ENCODE data around the gene HEXD.
"Not testable (repeated sequence)": the region's sequence is repeated elsewhere in the genome, so short reads cannot be mapped to it uniquely, and the experiment has no call there.

HEXD gene

DNA sequence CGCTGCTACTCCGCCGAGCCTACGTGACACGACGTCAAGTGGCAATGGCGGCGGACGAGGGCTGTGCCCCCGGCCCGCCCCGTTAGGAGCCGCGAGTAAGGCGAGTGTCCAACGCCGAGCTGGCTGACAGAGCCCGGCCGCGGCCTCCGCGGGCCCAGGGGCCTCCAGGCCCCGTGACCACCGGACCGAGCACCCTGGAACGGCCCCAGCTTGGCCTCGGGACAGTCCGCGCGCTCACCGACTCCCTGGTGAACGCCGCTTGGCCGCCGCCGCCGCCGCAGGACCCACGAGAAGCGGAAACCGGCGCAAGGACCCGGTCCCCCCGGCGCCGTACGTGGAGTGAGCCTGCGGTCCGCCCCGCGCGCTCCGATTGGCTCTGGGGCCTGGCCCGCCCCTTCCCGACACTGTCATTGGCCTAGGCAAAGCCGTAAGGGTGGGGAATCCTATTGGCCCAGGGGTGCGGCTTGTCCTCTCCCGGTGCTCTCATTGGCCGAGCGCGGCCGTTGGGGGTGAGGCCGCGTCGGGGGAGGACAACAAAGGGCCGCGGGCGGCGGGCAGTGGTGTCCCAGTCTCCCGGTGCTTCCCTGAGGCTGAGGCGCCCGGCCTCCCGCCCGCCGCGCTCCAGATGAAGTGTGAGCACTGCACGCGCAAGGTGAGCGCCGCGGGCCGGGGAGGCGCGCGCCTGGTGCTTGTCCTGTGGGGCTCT lies 40.2 kb downstream of the HEXD start, which contains the start of gene NARF:
TSS of gene NARF (plus strand) at position 563 of the 706 bp plus-strand sequence. CDS start at position 626, 63 bp downstream.
- peak; percentile 94 for DNase-seq (ENCODE audit: low read depth)

DNA sequence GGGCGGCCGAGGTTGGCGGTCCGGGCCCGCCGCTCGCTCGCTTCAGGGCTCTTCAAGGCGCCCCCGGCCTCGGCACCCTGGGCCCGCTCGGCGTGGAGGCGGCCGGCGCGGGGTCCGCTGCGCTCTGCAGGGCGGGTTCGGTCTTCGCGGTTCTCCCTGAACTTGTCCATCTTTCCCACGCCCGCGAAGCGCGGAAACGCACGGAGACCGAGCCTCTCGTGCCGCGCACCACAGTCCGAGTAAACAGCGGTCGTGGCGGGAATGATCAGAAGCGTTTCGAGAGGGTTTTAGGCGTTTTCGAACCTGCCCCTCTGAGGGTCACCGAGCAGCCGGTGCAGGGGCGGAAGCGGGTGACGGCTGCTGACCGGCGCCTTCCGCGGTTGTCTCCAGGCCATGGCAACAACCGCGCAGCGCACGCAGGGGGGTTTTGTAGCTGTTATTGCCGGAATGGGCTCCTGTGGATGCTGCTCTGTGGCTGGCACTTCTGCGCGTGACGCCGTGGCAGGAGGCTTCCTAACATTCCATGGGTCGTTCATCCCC lies 40.8 kb downstream of the HEXD start:
- no peak for DNase-seq (ENCODE audit: low read depth)

DNA sequence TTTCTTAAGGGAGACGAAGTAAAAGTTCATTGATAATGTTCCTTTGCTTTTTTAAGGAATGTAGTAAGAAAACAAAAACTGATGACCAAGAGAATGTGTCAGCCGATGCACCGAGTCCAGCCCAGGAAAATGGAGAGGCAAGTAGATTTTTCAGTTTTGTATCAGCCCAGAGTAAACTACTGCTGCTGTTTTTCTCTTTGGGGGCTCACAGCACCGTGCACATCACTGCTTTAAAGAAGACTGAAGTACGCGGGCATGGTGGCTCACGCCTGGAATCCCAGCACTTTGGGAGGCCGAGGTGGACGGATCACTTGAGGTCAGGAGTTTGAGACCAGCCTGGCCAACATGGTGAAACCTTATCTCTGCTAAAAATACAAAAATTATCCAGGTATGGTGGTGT lies 41.8 kb downstream of the HEXD start:
- DNase-seq (ENCODE audit: low read depth) = not testable (repeated sequence)

DNA sequence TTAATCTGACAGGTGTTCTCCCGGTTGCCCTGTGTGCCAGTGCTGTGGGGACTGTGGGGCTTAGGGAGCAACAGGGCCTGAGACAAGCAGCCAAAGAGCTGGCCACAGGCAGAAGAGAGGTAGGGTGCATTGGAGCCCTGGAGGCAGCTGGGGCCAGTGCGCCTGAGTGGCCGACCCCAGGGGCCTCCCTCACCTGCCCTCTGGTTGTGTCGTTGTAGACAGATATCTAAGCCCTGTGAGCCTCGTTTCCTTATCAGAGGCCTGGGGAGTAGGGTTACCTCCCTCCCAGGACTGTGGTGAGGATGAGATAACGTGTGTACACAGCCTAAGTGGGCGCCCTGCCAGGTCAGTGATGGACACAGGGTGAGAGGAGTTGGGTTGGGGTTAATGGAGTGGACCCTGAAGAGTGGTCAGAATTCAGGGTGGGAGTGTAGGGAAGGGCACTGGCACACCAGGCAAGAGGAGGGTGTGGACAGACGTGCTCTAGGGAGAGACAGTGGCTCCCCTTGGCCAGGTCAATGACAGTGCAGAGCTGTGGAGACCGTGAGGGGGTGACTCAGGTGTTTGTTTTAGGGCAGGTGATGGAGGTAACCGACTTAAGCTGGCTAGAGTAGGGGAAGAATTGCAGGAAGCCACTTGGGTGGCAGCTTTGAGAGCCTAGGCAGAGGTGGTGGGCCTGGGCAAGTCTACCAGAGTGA lies 43.8 kb downstream of the HEXD start:
- DNase-seq (ENCODE audit: low read depth) = no peak

DNA sequence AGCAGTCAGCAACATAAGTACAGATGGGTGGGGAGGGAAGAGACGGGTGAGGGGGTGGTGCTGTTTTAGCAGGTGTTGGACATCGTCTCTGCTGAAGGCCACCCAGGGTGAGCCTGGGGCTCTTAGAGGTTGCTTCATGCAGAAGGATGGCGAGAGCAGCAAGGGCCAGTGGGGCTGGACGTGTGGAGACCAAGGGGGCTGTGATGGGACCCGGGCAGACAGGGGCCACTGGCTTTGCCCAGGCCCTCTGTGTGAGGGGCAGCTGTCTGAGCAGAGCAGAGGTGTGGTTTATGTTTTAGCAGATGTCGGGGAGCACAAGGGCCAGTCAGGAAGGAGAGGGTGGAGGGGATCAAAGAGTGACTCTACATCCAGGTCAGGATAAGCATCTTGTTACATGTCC lies 45.2 kb downstream of the HEXD start:
- DNase-seq (ENCODE audit: low read depth) = no peak

DNA sequence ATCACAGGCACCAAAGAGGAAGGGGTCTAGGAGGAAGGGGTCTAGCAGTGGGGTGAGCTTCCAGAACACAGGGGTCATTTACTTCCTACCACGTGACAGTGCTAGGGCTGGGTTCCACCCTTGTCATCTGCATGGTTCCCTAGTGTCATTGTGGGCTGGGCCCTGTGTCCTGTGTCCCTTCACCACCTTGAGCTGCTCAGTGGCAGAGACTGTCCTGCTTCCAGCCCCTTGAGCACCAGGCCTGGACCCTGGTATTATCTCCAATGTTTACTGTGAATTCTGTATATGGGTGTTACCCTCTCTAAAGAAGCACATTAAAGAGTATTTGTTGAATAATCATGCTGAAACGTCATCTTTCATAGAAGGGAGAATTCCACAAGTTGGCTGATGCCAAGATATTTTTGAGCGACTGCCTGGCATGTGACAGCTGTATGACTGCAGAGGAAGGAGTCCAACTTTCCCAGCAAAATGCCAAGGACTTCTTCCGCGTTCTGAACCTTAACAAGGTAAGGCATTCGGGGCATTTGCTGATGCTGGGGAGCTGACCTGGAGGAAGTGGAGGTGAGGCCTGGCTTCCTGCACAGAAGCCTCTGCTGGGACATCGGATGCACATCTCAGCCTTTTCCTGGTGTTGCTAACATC lies 45.9 kb downstream of the HEXD start:
- no peak for DNase-seq (ENCODE audit: low read depth)

DNA sequence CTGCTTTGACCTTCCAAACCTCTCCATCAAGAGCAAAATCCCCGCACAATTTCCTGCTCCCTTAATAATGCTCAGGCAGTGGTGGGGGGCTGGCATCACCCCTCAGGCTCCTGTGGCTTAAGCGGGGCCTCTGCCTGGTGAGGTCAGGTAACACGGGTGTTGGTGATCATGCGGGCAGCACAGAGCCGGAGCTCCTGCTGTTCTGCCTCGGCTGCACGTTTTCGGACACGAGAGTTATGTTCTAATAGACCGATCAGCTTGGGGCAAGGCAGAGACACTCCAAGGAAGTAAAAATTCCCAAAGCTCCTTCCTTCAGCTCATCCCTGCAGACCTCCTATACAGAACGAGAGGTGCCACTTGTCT lies 46.4 kb downstream of the HEXD start:
- DNase-seq (ENCODE audit: low read depth) = no peak

DNA sequence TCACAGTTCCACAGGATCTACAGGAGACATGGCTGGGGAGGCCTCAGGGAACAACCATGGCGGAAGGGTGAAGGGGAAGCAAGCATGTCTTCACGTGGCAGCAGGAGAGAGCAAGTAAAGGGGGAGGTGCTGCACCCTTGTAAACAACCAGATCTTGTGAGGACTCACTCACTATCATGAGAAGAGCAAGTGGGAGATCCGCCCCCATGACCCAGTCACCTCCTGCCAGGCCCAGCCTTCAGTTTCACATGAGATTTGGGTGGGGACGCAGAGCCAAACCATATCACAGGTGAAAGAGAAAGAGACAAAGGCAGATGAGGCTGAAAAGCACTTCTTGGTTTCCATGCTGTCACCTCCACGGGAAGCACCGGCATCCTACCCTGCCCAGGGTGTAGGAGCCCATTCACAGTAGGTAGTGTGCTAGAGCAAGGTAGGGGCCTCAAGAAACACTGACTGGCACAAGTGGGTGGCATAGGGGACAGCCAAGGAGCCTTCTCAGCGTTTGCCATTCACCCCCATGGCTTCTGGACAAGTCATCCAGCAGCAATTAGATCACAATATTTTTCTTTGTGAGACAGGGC lies 47.0 kb downstream of the HEXD start:
- no peak for DNase-seq (ENCODE audit: low read depth)

DNA sequence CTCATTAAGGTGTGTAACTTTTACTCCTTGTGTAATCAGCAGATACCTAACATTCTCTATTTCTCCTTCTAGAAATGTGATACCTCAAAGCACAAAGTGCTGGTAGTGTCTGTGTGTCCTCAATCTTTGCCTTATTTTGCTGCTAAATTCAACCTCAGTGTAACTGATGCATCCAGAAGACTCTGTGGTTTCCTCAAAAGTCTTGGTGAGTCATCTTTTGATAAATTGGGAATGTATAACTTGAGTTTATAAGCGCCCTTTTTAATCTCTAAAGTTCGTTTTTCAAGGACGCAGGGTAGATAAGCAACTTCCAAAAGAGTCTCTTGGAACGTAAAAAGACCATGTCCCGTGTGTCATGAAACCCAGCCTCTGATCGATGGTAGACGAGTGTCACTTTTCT lies 50.5 kb downstream of the HEXD start:
- DNase-seq (ENCODE audit: low read depth) = no peak

DNA sequence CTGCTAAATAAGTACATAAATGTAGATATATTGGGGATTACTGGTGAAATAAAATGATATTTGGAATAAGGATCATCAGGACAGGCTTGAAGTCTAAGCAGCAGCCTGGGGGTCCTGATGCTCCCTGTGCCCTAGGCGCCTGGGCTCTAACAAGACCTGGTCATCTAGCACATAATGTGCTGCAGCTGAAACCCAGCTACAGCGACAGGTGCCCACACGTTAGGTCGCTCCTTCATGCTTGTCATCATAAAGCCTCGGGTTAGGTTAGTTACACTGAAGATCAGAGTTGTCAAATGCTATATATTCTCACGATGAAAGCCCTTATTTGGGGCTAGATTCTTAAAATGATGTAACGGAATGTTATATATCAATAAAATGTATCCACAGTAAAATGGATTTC lies 51.9 kb downstream of the HEXD start:
- no peak for DNase-seq (ENCODE audit: low read depth)

DNA sequence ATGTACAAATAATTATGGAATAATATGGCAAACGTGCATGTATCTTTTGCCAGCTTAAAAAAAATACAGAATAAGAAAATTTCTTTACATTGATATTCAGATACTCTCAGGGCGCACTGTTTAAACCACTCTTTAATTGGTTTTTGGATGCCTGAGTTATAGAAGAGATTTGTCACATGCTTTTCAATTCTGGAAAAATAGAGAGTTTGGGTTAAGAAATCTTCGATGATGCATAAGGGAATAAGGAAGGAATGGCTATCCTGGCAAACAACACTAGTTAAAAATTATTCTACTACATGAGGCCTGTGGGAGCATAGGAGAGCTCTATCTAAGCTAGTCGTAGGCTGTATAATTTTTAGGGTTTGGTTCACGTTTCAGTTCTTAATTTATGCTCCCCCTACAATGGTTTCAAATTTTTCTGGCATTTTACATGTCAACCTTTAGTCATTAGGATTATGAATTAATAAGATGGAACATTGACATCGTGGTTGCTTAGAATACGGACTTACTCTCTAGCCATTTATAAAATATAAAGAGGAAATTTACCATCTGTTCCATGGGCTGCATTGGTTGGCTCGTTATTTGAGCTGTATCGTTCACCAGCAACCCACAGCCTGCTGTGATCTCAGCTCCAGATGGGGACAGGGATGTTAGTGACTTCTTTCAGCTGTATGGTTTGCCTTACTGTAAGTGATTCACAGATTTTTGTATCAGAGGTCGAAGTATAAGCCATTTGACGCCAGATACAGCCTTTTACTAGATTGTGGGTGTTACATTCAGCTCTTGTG lies 56.3 kb downstream of the HEXD start:
- DNase-seq (ENCODE audit: low read depth) = no peak

DNA sequence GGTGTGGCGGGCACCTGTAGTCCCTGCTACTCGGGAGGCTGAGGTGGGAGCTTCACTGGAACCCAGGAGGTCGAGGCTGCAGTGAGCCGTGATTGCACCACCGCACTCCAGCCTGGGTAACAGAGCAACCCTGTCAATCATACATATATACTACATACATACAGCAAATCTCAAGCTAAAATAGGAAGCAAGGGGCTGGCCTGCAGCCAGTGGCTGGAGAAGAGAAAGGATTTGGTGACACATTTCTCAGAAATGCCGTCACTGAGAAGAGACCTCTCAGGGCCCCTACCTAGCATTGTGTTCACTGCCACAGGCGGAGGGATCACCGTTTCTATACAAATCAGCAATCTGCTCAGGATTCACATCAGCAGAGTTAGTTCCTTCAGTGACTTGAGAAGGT lies 57.3 kb downstream of the HEXD start:
- DNase-seq (ENCODE audit: low read depth) = no peak

DNA sequence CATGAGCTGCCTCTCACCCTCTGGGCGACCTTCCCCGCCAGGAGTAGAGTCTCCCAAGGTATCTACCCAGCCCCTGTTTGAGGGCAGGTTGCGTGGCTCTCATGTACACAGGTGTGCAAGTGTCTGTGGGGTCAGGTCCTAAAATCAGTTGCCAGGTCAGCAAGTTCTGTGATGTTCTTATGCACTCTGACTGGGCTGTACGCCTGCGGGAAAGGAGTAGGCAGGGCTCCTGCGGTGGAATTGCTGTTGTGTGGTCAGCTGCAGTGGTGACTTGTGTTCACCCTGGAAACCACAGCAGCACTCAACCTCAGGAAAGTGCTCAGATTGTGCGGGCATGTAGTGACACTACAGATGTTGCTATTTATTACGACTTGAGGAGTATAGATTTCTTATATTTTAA lies 59.8 kb downstream of the HEXD start:
- no peak for DNase-seq (ENCODE audit: low read depth)

DNA sequence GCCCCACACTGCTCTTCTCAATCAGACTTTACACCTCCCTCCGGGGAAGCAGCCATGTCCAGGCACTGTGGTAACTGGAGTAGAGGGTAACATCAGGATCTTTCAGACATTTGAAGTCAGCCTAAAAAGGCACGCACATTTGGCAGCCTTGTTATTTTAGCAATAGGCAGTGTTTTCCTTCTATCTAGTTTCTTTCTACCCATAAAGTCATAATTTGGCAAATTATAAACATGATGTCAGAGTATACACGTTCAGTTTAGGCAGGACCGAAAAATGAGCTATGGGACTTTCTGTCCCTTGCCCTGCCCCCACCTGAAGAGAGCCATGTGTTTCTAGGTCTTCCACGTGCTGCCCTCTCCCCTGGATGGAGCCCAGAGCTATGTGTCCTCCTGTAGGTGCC lies 61.5 kb downstream of the HEXD start:
- DNase-seq (ENCODE audit: low read depth) = no peak

DNA sequence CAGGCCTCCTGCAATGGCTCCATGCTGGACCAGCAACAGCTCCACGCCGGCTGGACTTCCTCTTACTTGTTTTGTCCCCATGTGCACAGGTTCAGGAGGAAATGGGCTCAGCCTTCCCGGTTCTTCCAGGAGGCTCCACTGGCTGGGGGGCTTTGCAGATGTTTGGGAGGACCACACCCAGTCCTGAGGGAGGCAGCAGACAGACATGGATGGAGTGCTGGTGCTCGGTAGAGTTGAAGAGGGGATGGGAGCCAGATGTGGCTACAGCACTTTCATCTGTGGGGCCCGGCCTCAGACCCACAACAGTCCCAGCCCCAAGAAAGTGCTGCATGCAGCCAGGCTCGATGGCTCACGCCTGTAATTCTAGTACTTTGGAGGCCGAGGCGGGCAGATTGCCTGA lies 62.2 kb downstream of the HEXD start:
- no peak for DNase-seq (ENCODE audit: low read depth)

DNA sequence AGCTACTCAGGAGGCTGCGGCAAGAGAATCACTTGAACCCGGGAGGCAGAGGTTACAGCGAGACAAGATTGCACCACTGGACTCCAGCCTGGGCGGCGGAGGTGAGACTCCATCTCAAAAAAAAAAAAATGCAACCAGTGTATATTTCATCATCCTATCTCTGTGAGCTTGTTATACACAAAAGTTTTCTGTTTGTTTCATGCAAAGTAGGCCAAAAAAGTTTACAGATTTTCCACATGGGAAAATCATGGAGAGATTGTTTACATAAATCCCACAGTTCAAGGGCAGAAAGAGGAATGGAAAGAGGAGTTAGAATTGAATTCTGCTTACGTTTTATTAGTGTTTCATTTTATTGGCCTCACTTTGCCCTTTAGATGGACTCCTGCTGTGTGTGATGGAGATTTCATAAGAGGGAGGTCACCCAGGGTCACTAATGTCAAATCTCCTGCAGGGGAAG lies 65.1 kb downstream of the HEXD start:
- no peak for DNase-seq (ENCODE audit: low read depth)

DNA sequence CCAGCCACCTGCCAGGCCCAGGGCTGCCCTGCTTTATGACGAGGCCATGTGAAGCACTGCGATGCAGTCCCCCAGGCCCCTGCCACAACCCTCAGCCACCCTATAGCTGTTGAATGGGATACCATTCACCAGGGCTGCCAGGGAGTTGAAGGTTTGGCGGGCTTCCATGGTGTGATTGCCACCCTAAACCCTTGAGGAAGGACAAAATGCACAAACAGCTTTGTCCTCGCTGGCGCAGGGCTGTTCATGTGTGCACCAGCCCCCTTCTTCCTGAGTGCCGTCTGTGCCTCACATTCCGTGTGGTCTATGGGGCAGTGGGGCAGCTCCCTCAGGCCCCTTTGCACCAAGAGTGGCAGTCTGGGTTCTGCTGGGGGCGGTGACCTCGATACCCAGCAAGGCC lies 65.7 kb downstream of the HEXD start:
- DNase-seq (ENCODE audit: low read depth) = no peak

DNA sequence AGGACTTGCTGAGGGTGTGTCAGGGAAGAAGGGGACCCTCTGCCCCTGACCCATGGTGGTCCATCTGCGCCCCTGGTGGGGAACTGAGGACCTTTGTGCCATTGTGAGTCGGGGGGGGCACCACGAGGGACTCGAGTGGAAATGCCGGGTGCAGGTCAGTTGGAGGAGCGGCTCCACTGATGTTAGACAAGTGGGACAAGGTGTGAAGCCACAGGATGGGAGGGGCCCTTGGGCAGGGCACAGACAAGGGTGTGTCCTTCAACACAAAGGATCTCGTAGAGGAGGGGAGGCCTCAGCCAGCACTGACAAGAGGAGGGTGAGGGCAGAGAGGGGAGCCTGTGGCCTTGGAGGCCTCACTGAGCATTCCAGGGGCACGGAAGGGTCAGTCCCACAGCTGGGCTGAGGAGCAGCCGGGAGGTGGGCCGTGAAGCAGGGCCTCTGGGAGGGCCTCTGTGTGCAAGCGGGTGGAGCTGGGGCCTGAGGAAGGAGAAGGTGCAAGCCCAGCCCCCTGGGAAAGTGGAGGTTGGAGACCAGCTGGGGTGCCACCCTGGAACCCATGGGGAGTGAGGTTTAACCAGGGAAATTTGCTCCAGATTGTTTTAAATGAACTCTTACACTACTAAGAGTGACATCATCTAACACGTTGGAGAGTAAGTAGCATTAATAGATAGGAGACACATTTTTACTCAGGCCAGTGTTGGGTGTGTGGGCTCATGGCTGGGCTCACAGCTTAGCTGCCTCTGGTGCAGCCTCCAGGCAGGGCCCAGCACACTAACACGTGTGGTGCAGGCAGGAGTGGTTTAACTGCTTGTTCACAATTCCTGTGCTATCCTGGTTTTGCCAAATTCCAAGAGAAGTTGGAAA lies 68.3 kb downstream of the HEXD start:
- no peak for DNase-seq (ENCODE audit: low read depth)

DNA sequence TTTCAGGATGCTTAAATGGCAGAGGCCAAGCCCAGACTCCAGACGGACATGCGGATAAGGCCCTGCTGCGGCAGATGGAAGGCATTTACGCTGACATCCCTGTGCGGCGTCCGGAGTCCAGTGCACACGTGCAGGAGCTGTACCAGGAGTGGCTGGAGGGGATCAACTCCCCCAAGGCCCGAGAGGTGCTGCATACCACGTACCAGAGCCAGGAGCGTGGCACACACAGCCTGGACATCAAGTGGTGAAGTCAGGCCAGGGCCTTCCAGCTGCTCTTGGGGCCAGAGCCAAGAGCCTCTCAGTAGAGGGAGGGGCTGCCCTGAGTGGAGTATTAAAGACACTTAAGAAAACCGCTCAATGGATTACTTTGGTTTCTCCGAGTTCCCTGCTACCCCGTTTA lies 69.8 kb downstream of the HEXD start:
- no peak for DNase-seq (ENCODE audit: low read depth)

DNA sequence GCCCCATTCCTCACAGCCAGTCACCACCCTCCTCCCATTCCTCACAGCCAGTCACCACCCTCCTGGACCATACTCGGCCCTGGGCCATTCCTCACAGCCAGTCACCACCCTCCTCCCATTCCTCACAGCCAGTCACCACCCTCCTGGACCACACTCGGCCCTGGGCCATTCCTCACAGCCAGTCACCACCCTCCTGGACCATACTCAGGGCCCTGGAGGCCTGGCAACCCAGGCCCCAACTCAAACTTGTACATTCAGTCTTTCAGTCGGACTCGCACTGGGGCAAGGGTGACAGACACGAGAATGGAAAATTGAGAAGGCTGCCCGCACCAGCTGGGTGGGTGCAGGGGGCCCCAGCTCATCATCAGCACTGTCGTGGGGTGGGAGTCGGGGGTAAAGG lies 71.0 kb downstream of the HEXD start:
- no peak for DNase-seq (ENCODE audit: low read depth)

Measured in activated T-cell treated with anti-CD3 and anti-CD28 coated beads for 48 hours (primary cell).